ENCODE data around the gene DOCK10.

Gene DOCK10

DNA sequence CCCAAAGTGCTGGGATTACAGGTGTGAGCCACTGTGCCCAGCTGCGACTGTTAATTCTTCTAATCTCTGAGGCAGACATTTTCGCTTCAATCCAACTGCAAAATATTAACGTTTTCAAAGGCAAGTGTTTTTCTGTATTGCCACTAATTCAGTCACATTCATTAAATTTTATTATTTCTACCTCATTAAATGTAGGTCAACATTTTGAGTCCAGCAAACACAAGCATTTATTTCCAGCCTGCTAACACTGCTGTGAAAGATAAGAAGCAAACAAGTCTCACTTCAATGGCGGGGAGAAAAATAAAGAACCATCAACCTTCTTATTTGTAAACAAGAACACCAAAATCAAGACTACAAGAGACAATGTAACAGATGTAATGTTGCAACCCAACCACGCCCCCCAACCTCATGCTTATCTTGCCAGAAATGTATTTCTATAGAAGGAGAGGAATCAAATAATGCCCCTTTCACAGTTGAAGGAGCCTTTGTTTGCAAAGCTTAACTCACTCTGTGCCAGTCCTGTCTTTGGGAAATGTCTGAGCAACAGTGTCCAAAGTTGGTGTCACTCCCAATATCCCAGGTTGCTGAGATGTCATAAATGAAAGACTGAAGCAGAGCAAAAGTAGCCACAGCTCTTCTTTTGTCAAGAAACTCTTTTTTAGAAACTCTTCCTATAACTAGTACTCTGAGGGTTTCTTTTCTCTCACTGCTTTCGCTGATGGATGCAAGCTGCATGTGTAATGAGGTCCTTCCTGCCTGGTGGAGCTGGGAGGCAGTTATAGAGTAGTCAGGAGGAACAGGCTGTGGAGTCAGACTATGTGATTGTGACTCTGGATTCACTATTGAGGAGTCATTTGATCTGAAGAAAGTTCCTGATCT, 8.6 kb downstream of the DOCK10 start:
- no peaks in the 10 kb centered on the region for H3K9me3 Mint-ChIP-seq
- no peaks in the 10 kb centered on the region for H3K27me3 Mint-ChIP-seq
- no peak for DNase-seq
- H3K27ac Mint-ChIP-seq: peak overlapping the region; percentile 25
- no peak overlapping the region for H3K4me3 Mint-ChIP-seq
- peaks cover 79% of the 10 kb centered on the region for H3K4me1 Mint-ChIP-seq
- H3K36me3 Mint-ChIP-seq: peaks cover 66% of the 10 kb centered on the region
- CTCF ChIA-PET: no interaction called here

DNA sequence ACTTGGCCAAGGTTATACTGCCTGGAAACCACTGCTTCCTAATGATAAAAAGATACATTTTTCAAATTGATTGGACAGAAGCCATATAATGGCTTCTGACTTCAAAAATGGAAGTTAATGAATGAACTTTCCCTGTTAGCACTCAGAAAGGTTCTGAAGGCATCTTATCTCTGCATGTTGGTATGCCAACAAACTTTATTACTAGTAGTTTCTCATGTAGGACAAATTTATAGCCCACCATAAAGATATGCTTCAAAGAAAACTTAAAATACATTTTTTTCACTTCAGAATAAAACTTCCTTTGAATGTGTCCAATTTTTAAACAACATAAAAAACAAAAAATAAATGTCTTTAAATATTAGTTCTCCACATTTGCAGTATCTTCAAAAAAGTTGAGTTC, 10.0 kb downstream of the DOCK10 start:
- Mint-ChIP-seq H3K9me3 (no peaks in the 10 kb centered on the region), H3K36me3 (peaks cover 67% of the 10 kb centered on the region), H3K27me3 (no peaks in the 10 kb centered on the region), H3K4me3 (no peak overlapping the region), H3K4me1 (peaks cover 79% of the 10 kb centered on the region), H3K27ac (no peak overlapping the region)
- DNase-seq: no peak
- CTCF ChIA-PET: interaction anchor here (1.2 kb wide), 1 partner anchor 23 kb away, joined by 4 read pairs; no protein-coding TSS in a partner anchor

- Mint-ChIP-seq H3K9me3 (no peaks in the 10 kb centered on the region), H3K27me3 (no peaks in the 10 kb centered on the region), H3K4me3 (no peak overlapping the region), H3K27ac (no peak overlapping the region), H3K4me1 (peaks cover 79% of the 10 kb centered on the region), H3K36me3 (peaks cover 67% of the 10 kb centered on the region)
- no peak for DNase-seq
- CTCF ChIA-PET: no interaction called here
Observed at GRCh38 chr2:225031599-225031998, 10.7 kb downstream of the DOCK10 start.

DNA sequence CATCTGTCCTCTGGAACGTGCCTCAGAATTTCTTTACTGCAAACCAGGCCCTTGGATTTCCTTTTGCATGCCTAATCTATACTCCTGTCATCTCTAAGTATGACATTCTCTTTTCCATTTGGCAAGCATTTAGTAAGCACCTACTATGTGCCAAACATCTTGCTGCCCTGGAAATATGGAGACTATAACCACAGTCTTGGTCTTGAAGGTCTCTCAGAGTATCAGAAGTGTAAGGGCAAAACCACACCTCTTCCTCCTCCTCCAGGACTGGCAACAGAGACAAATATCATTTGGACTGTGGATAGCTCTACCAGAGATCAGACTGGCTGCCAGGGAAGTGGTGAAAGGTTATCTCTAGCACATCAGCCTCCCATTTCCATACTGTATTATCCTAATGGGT, 11.4 kb downstream of the DOCK10 start:
- H3K36me3 Mint-ChIP-seq: peaks cover 68% of the 10 kb centered on the region
- no peak overlapping the region for H3K4me3 Mint-ChIP-seq
- H3K27ac Mint-ChIP-seq: peak overlapping the region; percentile 9
- peaks cover 79% of the 10 kb centered on the region for H3K4me1 Mint-ChIP-seq
- H3K9me3 Mint-ChIP-seq: no peaks in the 10 kb centered on the region
- CTCF ChIA-PET: interaction anchor here (1.5 kb wide), 1 partner anchor 12 kb away, joined by 7 read pairs; the partner anchor contains the start of gene DOCK10
- H3K27me3 Mint-ChIP-seq: no peaks in the 10 kb centered on the region
- DNase-seq: no peak

- H3K27me3 Mint-ChIP-seq: no peaks in the 10 kb centered on the region
- peaks cover 63% of the 10 kb centered on the region for H3K36me3 Mint-ChIP-seq
- no peak overlapping the region for H3K4me3 Mint-ChIP-seq
Observed at GRCh38 chr2:225030203-225030602, 12.1 kb downstream of the DOCK10 start.

GRCh38 chr2:225028572-225028971, 13.7 kb downstream of the DOCK10 start:
- no peaks in the 10 kb centered on the region for H3K27me3 Mint-ChIP-seq
- no peak overlapping the region for H3K4me3 Mint-ChIP-seq
- H3K4me1 Mint-ChIP-seq: peaks cover 66% of the 10 kb centered on the region
- peak overlapping the region; percentile 46 for H3K27ac Mint-ChIP-seq
- CTCF ChIA-PET: interaction anchor here (1.2 kb wide), 1 partner anchor 20 kb away, joined by 4 read pairs; no protein-coding TSS in a partner anchor
- no peak for DNase-seq
- peaks cover 47% of the 10 kb centered on the region for H3K36me3 Mint-ChIP-seq
- H3K9me3 Mint-ChIP-seq: no peaks in the 10 kb centered on the region

More at GRCh38 chr2:225030203-225030602, 12.1 kb downstream of the DOCK10 start:
- Mint-ChIP-seq H3K4me1 (peaks cover 76% of the 10 kb centered on the region), H3K9me3 (no peaks in the 10 kb centered on the region), H3K27ac (peak overlapping the region; percentile 39)
- CTCF ChIA-PET: interaction anchor here (1.5 kb wide), 2 partner anchors 12 to 29 kb away, joined by 3 to 7 read pairs; partner anchors contain the start of gene DOCK10
- peak; percentile 26 for DNase-seq

DNA sequence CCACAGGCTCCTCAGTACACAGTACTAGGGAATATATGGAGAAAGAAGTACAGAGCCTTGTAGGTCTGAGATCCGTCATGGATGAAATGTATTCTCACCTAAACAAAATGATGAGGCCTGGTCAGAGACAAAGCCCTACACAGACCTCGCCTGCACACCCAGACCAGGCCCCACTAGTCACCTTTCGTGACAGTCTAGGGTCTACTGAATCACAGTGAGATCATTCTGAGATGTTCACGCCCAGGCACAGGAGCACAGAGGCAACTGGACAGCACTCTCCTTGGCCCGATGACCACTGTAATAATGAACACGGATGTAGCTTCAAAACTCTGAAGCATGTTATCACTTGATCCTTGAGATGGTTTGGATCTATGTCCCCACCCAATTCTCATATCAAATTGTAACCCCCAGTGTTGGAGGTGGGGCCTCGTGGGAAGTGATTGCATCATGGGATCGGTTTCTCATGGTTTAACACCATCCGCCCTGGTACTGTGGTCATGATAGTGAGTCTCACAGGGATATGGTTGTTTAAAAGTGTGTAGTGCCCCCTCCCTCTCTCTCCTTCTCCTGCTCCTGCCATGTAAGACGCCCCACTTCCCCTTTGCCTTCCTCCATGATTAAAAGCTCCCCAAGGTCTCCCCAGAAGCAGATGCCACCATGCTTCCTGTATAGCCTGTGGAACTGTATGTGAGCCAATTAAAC, 15.1 kb downstream of the DOCK10 start:
- H3K27me3 Mint-ChIP-seq: no peaks in the 10 kb centered on the region
- no peaks in the 10 kb centered on the region for H3K9me3 Mint-ChIP-seq
- CTCF ChIA-PET: interaction anchor here (1.2 to 2.6 kb wide), 2 partner anchors 18 to 26 kb away, joined by 4 to 6 read pairs; no protein-coding TSS in a partner anchor
- no peak for DNase-seq
- H3K36me3 Mint-ChIP-seq: peaks cover 47% of the 10 kb centered on the region
- H3K4me1 Mint-ChIP-seq: peaks cover 72% of the 10 kb centered on the region
- H3K27ac Mint-ChIP-seq: peak overlapping the region; percentile 47
- no peak overlapping the region for H3K4me3 Mint-ChIP-seq

DNA sequence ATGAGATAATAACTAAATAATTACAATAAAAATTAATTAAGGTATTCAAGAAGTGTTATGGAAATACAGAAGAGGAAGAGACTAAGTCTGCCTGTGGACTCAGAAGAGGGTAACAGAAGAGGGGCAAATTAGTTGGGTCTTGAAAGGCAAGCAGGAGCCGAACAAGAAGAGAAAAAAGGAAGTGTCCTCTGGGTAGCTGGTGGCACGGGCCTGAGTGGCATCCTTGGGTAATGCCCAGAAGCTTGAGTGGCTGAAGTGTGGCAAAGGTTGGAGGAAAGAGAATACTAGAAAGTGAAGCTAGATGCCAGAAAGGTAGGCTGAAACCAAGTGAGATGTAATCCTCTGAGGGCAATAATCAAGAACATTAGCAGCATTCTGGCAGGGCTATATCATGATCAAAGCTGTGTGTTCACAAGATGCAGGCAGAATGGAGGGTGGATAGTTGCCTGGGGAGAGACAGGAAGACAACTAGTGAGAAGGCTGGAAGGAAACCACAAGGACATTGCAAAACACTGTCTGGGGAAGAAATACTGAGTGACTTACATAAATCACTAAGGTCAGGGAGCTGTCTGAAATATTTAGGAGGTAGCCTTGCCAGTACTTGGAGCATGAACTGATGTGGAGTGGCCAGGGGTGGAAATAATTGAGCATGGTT, 16.2 kb downstream of the DOCK10 start:
- Mint-ChIP-seq H3K36me3 (peaks cover 44% of the 10 kb centered on the region), H3K9me3 (no peaks in the 10 kb centered on the region), H3K4me1 (peaks cover 65% of the 10 kb centered on the region), H3K4me3 (no peak overlapping the region), H3K27me3 (no peaks in the 10 kb centered on the region), H3K27ac (peak overlapping the region; percentile 1)
- CTCF ChIA-PET: interaction anchor here (0.6 to 2.6 kb wide), 2 partner anchors 9 to 27 kb away, joined by 4 to 6 read pairs; no protein-coding TSS in a partner anchor
- peak; percentile 38 for DNase-seq

- Mint-ChIP-seq H3K4me3 (no peak overlapping the region), H3K27ac (no peak overlapping the region), H3K27me3 (no peaks in the 10 kb centered on the region), H3K9me3 (no peaks in the 10 kb centered on the region), H3K4me1 (peaks cover 61% of the 10 kb centered on the region), H3K36me3 (peaks cover 43% of the 10 kb centered on the region)
- CTCF ChIA-PET: no interaction called here
- no peak for DNase-seq
Observed at GRCh38 chr2:225022188-225022587, 20.1 kb downstream of the DOCK10 start.

DNA sequence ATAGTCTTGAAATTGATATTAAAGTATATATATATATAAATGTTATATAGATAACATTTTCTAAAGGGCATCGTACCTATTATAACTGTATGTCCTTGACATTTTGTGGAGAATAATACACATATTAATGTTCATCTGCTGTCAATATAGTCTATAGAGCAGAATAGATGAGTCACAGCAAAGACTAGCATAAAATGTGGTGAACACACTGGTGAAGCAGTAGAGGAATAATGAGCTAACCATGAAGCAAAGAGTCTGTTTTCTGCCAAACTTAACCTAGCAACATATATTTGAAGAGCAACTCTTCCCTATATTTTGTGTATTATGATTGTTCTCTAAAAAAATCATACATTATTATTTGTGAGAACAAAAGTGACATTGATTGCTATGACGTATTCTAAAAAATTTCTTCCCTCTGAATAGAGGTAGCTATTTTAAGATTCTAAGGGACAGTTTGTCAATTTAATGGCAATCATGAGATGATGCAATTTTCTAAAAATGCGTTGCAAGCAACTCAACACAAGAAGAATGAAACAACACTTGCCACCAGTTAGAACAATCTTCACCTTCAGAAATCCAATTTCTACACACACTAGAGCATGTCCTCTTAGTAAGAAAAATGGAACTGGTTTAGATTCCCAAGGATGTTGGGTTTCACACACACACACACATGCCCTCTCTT, 22.0 kb downstream of the DOCK10 start:
- Mint-ChIP-seq H3K27ac (no peak overlapping the region), H3K9me3 (no peaks in the 10 kb centered on the region), H3K27me3 (no peaks in the 10 kb centered on the region), H3K36me3 (peaks cover 32% of the 10 kb centered on the region), H3K4me1 (peaks cover 46% of the 10 kb centered on the region), H3K4me3 (no peak overlapping the region)
- CTCF ChIA-PET: no interaction called here
- DNase-seq: no peak

DNA sequence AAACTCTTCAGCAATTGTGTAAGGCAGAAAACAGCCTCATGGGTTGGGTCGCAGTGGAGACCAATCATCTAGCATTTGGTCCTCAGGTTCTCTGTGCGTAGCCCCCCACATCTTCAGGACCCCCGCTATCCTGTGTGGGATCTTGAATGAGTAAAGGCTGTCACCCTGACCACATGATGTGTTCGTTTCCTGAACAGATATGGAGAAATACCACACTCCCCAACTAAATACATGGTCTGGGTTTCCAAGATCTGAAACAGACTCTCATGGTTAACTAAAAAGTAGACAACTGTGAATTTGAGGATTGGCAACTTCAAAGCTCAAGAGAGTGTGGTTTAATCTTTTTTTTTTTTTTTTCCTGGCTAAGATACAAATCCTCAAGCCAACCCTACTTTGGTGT, 23.2 kb downstream of the DOCK10 start:
- Mint-ChIP-seq H3K4me1 (peaks cover 42% of the 10 kb centered on the region), H3K4me3 (no peak overlapping the region), H3K27ac (no peak overlapping the region), H3K36me3 (peaks cover 33% of the 10 kb centered on the region), H3K27me3 (no peaks in the 10 kb centered on the region), H3K9me3 (no peaks in the 10 kb centered on the region)
- CTCF ChIA-PET: no interaction called here
- DNase-seq: no peak

DNA sequence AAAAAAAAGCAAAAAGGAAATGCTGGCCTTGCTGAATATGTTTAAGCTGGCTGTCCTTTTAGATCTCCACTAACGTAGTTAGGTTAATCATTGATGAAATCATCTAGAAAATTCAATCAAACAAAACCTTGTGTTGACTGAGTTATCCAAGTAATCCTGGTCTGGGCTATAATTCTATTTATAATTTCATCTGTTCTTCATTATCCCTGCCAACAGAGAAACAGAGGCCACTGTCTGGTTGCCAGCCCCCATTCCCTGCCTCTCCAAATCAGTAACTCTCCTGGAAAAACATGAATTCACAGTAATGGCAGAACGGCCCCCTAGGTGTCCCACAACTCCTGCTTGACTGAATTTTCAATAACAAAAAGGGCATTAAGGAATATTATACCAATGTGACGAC, 24.6 kb downstream of the DOCK10 start:
- no peak overlapping the region for H3K4me3 Mint-ChIP-seq
- peak overlapping the region; percentile 11 for H3K27ac Mint-ChIP-seq
- H3K36me3 Mint-ChIP-seq: peaks cover 30% of the 10 kb centered on the region
- CTCF ChIA-PET: interaction anchor here (0.6 kb wide), 1 partner anchor 9 kb away, joined by 3 read pairs; no protein-coding TSS in a partner anchor
- no peak for DNase-seq
- no peaks in the 10 kb centered on the region for H3K27me3 Mint-ChIP-seq
- no peaks in the 10 kb centered on the region for H3K9me3 Mint-ChIP-seq
- H3K4me1 Mint-ChIP-seq: peaks cover 42% of the 10 kb centered on the region

DNA sequence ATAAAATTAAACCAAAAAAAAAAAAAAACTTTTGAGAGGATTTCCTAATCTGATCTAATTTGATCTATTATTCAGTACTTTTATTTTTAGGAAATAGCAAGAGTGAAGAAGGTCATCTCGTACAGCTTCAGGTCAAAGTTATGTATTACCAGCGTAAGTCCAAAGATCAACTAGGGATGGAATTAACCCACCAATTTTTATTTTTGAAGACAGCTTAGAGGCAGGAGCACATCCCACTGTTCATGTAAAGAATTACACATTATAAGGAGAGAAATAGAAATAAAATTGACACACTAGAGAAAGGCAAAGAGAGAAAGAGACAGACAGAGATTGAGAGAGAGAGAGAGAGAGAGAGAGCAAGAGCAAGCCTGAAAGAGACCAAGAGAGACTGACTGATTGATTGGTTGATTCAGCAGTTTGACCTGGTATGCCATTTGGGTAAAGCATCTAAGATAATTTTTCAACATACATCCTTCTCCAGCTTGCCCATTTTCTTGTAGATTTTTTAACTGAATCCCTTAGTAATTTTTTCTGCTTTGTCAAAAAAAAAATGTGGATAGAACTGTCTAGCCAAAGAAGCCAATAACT, 25.1 kb downstream of the DOCK10 start:
- peaks cover 27% of the 10 kb centered on the region for H3K36me3 Mint-ChIP-seq
- H3K9me3 Mint-ChIP-seq: no peaks in the 10 kb centered on the region
- DNase-seq: no peak
- H3K4me1 Mint-ChIP-seq: peaks cover 37% of the 10 kb centered on the region
- H3K4me3 Mint-ChIP-seq: no peak overlapping the region
- CTCF ChIA-PET: interaction anchor here (0.7 kb wide), 1 partner anchor 9 kb away, joined by 4 read pairs; no protein-coding TSS in a partner anchor
- H3K27ac Mint-ChIP-seq: no peak overlapping the region
- no peaks in the 10 kb centered on the region for H3K27me3 Mint-ChIP-seq

Measured in activated naive CD4-positive, alpha-beta T cell treated with anti-CD3 and anti-CD28 coated beads, Interleukin-2, amount 10 ng/mL, durations not matched to agents 7 days and 5 days (primary cell).